ENCODE results near the gene ZNF236.
"Not testable (repeated sequence)": the region's sequence is repeated elsewhere in the genome, so short reads cannot be mapped to it uniquely, and the experiment has no call there.

Gene ZNF236

DNA sequence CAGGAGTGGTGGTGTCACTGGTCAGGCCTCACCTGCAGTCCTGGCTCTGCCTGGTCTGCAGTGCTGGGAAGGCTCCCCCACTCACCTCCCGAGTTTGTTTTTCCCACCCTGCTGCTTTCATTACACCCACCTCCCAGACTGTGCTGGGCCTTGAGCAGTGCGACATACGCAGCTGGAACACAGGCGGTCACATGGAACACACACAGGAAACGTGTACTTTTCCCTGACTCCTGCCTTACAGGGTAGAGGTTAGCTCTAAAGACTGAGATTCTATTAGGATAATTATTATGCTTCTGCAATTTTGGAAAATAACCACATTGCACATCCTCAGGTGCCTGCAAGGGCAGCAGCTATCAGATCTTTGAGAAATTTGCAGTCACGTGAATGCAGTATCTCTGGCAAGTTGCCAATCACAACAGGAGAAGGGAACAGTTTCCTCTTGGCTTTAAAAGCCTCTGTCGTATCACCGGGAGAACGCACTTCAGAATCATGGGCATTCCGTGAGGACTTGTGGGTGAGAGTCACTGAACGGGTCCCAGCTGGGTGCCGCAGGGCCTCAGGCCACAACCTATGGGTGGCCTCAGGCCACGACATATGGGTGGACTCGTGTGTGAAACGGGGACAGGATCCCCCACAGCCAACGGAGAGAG, 136.5 kb downstream of the ZNF236 start:
- TF ChIP-seq, protein P1, sequence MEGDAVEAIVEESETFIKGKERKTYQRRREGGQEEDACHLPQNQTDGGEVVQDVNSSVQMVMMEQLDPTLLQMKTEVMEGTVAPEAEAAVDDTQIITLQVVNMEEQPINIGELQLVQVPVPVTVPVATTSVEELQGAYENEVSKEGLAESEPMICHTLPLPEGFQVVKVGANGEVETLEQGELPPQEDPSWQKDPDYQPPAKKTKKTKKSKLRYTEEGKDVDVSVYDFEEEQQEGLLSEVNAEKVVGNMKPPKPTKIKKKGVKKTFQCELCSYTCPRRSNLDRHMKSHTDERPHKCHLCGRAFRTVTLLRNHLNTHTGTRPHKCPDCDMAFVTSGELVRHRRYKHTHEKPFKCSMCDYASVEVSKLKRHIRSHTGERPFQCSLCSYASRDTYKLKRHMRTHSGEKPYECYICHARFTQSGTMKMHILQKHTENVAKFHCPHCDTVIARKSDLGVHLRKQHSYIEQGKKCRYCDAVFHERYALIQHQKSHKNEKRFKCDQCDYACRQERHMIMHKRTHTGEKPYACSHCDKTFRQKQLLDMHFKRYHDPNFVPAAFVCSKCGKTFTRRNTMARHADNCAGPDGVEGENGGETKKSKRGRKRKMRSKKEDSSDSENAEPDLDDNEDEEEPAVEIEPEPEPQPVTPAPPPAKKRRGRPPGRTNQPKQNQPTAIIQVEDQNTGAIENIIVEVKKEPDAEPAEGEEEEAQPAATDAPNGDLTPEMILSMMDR (conservative IDR thresholded peaks at IDR 0.05): no peak
- H3K27ac ChIP-seq: peak overlapping the region; percentile 98

DNA sequence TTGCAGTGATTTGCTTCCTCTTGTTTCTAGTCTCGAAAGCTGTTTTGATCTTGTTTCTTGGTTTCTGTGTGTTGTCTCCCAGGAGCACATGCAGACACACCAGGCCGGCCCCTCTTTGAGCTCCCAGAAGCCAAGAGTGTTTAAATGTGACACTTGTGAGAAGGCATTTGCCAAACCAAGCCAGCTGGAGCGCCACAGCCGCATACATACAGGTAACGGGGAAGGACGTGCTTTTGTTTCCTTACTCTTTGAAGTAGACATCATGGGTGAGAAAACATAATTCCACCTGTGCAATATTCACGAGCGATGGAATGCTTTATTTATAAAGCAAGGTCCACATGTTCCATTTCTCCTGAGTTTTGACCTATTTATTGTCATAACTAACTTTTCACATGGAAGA, 137.2 kb downstream of the ZNF236 start:
- TF ChIP-seq, protein P1 (conservative IDR thresholded peaks at IDR 0.05): no peak

DNA sequence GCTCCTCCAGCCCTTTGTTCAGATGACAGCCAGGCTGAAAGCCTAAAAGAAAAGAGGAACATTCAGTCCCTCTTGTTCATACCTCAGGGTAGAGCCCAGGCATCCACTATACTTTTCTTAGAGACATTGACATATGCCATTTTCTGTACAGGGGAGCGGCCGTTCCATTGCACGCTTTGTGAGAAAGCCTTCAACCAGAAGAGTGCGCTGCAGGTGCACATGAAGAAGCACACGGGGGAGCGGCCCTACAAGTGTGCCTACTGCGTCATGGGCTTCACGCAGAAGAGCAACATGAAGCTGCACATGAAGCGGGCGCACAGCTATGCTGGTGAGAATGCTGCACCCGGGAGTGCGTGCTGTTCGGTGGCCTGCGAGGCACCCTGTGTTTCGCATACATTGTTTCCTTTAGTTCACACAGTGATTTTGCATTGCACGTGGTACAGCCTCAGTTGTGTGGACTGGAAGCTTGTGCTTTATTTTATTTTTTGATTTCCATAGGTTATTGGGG, 138.2 kb downstream of the ZNF236 start:
- peak overlapping the region; percentile 98 for H3K27ac ChIP-seq
- TF ChIP-seq, protein P1 (conservative IDR thresholded peaks at IDR 0.05): no peak; the same call in 1 of the 2 replicates

More for the DNA sequence above, 137.2 kb downstream of the ZNF236 start:
- H3K27ac ChIP-seq: peak overlapping the region; percentile 98

DNA sequence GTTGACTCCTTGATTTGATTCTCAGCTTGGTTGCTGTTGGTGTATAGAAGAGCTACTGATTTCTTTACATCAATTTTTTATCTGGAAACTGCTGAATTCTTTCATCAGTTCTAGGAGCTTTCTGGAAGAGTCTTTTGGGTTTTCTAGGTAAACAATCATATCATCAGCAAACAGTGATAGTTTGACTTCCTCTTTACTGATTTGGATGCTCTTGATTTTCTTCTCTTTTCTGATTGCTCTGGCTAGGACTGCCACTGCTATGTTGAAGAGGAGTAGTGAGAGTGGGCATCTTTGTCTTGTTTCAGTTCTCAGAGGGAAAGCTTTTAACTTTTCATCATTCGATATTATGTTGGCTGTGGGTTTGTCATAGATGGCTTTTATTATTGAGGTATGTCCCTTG, 140.5 kb downstream of the ZNF236 start:
- H3K27ac ChIP-seq: peak overlapping the region; percentile 18; the same call in 1 of the 2 replicates
- TF ChIP-seq, protein P1 (conservative IDR thresholded peaks at IDR 0.05): no peak

DNA sequence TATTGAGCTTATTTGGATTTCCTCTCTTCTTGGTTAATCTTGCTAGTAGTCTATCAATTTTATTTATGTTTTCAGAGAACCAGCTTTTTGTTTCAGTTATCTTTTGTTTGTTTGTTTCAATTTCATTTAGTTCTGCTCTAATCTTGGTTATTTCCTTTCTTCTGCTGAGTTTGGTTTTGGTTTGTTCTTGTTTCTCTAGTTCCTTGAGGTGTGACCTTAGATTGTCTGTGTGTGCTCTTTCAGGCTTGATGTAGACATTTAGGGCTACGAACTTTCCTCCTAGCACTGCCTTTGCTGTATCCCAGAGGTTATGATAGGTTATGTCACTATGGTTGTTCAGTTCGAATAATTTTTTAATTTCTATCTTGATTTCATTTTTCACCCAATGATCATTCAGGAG, 141.6 kb downstream of the ZNF236 start:
- no peak overlapping the region for H3K27ac ChIP-seq
- TF ChIP-seq, protein P1 (conservative IDR thresholded peaks at IDR 0.05): no peak

DNA sequence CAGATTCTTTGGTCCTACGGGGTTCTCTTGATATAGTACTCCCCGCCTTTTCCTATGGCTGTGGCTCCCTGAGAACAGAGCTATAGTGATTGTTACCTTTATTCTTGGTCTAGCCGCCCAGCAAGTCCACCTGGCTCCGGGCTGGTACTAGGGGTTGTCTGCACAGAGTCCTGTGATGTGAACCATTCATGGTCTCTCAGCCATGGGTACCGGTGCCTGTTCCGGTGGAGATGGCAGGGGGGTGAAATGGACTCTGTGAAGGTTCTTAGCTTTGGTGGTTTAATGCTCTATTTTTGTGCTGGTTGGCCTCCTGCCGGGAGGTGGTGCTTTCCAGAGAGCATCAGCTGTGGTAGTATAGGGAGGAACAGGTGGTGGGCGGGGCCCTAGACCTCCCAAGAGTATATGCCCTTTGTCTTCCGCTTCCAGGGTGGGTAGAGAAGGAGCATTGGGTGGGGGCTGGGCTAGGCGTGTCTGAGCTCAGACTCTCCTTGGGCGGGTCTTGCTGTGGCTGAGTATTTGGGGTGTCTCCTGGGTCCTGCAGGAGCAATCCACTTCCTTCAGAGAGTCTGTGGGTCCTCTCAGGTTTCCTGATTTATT, 143.3 kb downstream of the ZNF236 start:
- not testable (repeated sequence) for H3K27ac ChIP-seq

DNA sequence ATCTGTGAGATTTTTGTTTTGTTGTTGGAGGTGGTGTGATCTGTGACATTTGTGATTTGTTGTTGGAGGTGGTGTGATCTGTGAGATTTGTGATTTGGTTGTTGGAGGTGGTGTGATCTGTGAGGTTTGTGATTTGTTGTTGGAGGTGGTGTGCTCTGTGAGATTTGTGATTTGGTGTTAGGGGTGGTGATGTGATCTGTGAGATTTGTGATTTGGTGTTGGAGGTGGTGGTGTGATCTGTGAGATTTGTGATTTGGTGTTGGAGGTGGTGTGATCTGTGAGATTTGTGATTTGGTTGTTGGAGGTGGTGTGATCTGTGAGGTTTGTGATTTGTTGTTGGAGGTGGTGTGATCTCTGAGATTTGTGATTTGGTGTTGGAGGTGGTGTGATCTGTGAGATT, 144.9 kb downstream of the ZNF236 start:
- H3K27ac ChIP-seq: not testable (repeated sequence)

DNA sequence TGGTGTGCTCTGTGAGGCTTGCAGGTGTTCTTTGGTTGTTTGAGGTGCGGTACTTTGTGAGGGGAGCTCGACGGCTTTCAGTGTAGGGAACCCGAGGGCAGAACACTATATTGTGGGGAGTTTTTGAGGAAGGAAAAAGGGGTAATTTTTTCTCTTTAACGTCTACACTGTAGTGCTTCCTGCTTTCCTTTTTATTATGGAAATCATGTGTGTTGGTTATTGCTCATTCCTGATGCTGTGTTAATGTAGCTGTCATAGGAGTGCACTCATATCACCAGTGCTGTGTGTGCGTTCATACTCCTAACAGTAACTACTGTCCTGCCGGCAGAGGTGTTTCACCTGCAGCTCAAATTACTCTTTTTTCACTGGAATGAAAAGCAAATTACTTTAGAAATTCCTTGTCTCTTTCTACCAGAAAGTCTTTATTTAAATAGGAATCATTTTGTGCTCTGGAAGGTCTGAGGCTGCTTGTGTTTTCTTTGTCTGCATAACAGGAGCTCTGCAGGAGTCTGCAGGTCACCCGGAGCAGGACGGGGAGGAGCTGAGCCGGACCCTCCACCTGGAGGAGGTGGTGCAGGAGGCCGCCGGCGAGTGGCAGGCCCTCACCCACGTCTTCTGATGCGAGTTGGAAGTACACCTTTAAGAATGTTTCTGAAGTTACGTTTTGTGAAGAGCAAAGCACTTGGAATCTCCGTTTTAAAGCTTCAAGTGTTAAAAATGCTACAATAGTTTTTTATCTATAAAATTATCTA, 145.5 kb downstream of the ZNF236 start:
- no peak overlapping the region for H3K27ac ChIP-seq
- TF ChIP-seq, protein P1 (conservative IDR thresholded peaks at IDR 0.05): no peak
